Renal pelvis (tissue), 4 donors: ENCODE measurements around the gene PROM2. TPM values are rescaled to one million over a fixed set of nuclear protein-coding genes. Genes with fewer than 3 reads are reported as not detected.

ENCODE experiments used
- DNase-seq: peaks from one replicate; pipeline ENCODE4 v3.0.0-alpha.2; 2013
- polyA plus RNA-seq, 3 donors: library from polyadenylated mRNA; unstranded; fragments of 120-200 nt; gene quantifications; one replicate each; pipeline ENCODE4 v1.2.1, GENCODE V29; 2013; ENCODE audit not compliant: insufficient read length in 3 of 3

PROM2 gene
- polyA plus RNA-seq, 3 donors: 34.1 to 46.1 (median 44.5) TPM

DNA sequence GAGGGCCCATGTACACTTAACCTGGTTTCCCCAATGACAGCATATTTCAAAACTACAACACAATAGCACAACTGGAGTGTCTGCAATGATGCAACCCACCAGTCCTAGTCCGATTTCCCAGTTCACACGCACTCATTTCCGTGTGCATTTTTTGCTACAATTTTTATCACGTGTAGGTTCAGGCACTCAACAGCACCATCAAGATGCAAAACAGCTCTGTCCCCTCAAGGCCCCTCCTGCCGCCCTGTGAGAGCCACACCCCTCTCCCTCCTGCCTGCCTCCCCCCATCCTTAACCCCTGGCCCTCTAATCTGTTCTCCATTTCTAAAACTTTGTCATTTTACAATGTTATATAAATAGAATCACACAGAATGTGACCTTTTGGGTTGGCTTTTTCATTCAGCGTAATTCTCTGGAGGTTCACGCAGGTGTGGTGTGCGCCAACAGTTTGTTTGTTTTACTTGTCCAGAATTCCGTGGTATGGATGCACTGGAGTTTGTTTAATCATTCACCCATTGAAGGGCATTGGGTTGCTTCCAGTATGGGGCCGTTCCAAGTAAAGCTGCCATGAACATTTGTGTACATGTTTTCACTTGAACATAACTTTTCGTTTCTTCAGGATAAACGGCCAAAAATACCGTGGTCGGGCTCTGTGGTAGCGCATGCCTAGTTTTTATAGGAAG, 31.3 kb downstream of the PROM2 start:
- DNase-seq: no peak

DNA sequence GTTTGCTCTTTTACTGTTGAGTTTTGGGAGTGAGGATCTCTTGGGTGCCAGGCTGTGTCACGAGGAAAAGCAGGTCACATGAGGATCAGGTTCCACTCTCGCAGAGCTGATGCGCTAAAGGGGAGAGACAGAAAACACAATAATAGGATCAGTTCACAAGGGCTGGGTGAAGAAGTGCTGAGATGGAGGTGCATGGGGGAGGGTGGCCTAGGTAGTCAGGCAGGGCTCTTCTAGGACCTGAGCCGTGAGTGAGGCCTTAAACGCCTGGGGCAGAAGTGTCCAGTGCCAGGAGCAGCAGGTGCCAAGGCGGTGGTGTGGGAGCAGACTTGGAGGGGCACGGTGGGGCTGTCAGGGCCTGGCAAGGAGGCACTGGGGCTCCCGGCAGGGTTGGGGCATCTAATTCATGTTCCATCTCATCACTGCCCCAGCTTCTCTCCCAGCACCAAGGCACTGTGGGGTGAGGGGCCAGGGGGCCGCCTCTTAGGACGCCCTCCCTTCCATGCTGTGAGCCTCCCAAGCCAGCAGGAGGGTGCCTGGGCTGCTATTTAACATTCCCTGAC, 32.2 kb downstream of the PROM2 start:
- no peak for DNase-seq

DNA sequence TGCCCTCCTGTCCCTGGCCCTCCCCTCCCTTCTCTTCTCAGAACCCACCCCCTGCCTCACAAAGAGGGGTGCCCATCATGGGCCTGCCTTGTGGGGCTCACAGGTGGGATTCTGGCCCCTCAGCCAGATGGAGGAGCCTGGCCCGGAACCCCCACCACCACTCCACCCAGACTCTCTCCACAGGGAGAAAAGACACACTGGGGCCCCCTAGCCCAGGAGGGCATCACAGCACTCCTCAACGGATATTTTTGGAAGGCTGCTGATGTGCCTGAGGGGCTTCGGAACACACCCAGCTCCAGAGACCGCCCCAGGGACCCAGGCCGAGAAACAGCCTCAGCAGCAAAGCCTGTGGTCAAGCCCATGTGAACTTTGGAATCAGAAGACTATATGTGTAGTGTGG, 32.8 kb downstream of the PROM2 start:
- DNase-seq: no peak

DNA sequence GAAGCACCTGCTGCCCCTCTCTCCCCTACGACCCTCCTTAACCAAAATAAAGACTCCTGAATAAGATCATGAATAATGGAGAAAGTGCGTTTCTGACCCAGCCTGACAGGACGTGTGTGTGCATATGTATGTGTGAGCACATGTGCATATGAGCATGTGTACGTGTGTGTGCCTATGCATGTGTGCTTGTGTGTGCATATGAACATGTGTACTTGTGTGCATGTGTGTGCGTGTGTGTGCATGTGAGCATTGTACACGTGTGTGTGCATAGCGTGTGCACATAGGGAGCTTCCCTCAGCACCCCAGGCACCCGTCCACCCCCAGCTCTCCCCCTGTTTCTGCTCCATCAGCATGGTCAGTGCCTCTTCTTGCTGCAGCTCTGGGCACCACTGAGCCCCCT, 33.6 kb downstream of the PROM2 start:
- DNase-seq: no peak

GRCh38 chr2:95308426-95308990, 34.3 kb downstream of the PROM2 start:
- no peak for DNase-seq

- no peak for DNase-seq
These were observed 35.4 kb downstream of the PROM2 start for GRCh38 chr2:95309599-95309998.

GRCh38 chr2:95310216-95310615, 36.0 kb downstream of the PROM2 start:
- no peak for DNase-seq

DNA sequence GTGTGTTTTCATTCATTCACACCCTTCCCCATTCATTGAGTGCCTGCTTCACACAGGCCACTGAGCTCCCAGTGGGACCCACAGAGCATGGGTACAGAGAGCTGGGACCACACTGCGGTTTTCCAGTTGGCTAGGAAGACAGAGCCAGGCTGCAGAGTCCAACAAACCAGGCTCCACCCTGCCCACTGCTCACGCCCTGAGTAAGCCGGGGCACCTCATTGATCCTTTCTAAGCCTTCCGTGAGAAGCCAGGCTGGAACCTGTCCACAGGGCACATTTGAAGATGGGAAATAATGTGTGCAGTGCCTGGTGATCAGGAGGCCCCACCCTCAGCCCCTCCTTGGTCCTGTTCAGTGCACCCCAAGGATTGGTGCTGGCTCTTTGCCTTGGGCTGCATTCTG, 36.4 kb downstream of the PROM2 start:
- no peak for DNase-seq

DNA sequence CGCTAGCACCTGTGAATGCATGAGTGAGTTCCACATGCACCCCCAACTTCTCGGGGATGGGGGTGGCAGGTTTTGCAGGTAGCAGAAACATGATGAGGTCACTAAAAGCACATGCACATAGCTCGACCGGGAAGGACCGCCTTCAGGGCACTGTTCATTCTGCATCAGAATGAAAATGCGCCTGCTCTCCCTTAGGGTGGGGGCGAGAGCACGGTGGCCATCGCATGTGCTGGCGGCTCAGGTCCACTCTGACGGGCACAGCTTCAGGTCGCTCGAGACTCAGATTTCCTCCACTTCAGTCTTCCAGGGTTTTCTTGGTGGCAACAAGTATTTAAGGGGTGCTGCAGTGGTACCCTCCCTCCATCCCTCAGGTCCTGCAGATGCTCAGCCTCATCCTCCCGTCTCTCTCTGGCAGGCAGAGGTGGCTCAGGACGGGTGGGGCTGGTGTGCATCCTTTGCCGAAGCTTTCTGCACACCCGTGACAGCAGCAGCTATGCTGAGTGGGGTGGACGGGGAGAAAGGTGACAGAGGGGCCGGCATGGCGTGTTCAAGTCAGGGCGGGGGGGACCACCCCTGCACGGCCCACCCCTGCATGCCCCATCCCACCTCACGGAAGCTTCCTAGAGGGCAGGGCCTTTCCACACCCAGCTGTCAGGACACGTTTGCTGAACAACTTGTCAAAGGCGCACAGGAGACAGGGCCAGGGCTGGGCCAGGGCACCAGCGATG, 37.7 kb downstream of the PROM2 start:
- no peak for DNase-seq

- DNase-seq: no peak
These were observed 38.4 kb downstream of the PROM2 start for GRCh38 chr2:95312543-95313201.

- no peak for DNase-seq
These were observed 39.3 kb downstream of the PROM2 start for GRCh38 chr2:95313296-95314131.

DNA sequence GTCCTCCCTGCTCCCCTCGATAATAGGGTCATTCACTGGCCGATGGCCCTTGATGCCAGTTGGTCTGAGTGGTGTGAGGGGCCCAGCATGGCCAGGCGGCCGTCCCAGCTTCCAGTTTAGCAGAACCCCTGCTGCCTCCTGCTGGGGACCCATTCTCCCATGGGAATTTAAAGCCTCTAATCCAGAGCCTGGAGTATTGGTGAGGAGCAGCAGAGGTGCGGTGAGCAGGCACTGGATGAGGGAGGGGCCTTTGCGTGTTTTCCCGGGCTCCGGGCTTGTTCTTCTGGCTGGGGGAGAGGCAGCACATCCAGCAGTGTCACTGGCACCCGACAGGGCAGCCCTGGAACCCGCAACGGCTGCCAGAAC, 40.3 kb downstream of the PROM2 start:
- DNase-seq: no peak

- no peak for DNase-seq
These were observed 40.8 kb downstream of the PROM2 start for GRCh38 chr2:95314964-95315611.

DNA sequence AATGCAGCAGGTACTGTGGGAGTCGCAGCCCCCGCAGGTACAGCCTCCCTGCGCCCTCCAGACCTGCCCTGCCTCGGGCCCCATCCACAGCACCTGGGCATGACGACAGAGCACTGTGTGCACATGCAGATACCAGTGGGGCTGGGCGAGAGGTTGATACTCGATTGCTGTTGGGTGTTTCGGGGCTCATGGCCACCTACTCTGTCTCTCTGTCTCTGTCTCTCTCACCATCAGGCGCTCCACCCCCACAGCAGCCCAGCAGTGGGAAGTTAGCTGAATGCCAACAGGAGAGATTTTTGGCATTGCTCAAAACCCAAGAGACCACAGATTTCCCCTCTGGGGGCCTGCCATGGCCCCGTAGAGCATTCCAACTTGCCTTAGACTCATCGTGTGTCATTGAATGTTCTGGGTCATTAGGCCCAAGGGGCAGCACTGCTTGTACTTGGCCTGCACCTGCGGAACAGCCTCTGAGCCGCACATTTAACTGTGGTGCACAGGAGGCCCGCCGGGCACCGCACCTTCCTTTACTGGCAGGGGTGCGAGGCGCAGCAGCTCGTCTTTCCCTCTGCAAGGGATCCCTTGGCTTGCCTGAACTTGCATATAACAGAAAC, 41.7 kb downstream of the PROM2 start:
- no peak for DNase-seq

DNA sequence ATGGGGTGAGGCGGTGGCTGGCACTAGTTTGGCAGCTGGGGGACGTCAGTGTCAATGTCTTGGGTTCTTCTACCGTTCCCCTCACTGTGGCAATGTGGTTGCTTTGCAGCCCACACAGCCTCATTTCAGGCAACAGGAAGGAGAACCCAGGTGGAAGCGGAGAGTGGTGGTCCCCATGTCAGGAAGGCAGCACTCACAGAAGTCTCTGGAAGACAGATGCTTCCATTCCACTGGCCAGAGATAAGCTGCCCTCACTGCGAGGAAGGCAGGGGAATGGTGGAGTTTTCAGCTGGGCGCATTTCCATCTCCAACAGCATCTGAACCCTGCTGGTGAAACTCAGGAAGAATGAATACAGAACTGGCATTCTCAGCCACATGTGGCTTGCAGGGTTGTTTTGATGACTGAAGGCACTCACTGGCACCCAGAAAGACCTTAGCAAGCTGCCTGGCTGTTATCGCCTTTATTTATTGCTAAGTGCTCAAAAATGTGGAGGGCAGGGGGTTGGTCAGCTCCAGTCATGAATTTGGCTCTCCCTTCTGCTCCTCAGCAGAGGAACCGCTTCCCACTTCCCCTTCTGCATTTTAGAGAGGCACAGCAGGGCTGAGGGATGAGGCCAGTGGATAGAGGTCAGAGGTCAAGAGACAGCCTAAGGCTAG, 42.3 kb downstream of the PROM2 start:
- no peak for DNase-seq

GRCh38 chr2:95317123-95317500, 42.9 kb downstream of the PROM2 start:
- DNase-seq: no peak

GRCh38 chr2:95317665-95318425, 43.6 kb downstream of the PROM2 start:
- no peak for DNase-seq

- no peak for DNase-seq
These were observed 44.4 kb downstream of the PROM2 start for GRCh38 chr2:95318431-95319220.
